Gastrocnemius medialis (tissue), 4 donors: Measurements from ENCODE around the gene FGFR4. TPM values are rescaled to one million over a fixed set of nuclear protein-coding genes. Genes with fewer than 3 reads are reported as not detected.

Source experiments
- ATAC-seq, 2 donors: fragments of 150-250 bp; one replicate each; pipeline ENCODE4 v1.9.1; 2016
- DNase-seq, 2 donors: peaks; one replicate each; pipeline ENCODE4 v3.0.0-alpha.2; 2019
- H3K27ac ChIP-seq, 4 donors: fragments of 200-600 bp; sonication (generic); 1 replicate in 1 of 4; 2 replicates in 3 of 4; pipeline ENCODE4 v1.5.1; 2016 to 2018; ENCODE audit warnings: mild to moderate bottlenecking in 2 of 4, moderate library complexity in 1 of 4
- H3K27me3 ChIP-seq, 3 donors: fragments of 200-600 bp; sonication (generic) in 2 of 3; 1 replicate in 1 of 3; 2 replicates in 2 of 3; pipeline versions ENCODE4 v1.5.1 to v1.6.0; 2016 to 2019; ENCODE audit warnings: mild to moderate bottlenecking in 1 of 3, moderate library complexity in 1 of 3
- H3K36me3 ChIP-seq, 2 donors: fragments of 200-600 bp; sonication (generic) in 1 of 2; one replicate each; pipeline ENCODE4 v1.5.1; 2017 to 2018
- H3K4me1 ChIP-seq, 2 donors: fragments of 200-600 bp; sonication (generic) in 1 of 2; one replicate each; pipeline ENCODE4 v1.5.1; 2016 to 2017; ENCODE audit warnings: mild to moderate bottlenecking in 2 of 2
- H3K4me3 ChIP-seq, 4 donors: fragments of 200-600 bp; sonication (generic) in 3 of 4; 1 replicate in 1 of 4; 2 replicates in 3 of 4; pipeline ENCODE4 v1.5.1; 2016 to 2019; ENCODE audit warnings: mild to moderate bottlenecking in 2 of 4
- H3K9me3 ChIP-seq, 3 donors: fragments of 200-600 bp; sonication (generic) in 2 of 3; 1 replicate in 1 of 3; 2 replicates in 2 of 3; pipeline ENCODE4 v1.5.1; 2016 to 2019
- POLR2A ChIP-seq, 2 donors: fragments of 450-650 bp; IDR thresholded peaks; one replicate each; pipeline ENCODE4 v1.6.1; 2017; ENCODE audit warnings: antibody characterized with exemption in 2 of 2, mild to moderate bottlenecking in 2 of 2, moderate library complexity in 2 of 2
- in situ Hi-C, 4 donors: fragments of 200-750 bp; cut with MboI; loops; one replicate each; pipeline versions ENCODE4 v1.15.0 to v1.8.0; 2017; ENCODE audit warnings: low sequenced_read_pairs in 4 of 4
- intact Hi-C: fragments of 100-400 bp; cut with DNase I; formaldehyde crosslinking; loops from one replicate; pipeline ENCODE4 v1.15.1; 2023; ENCODE audit warnings: low total_unique reads
- total RNA-seq, 4 donors: library from RNA; depleted of rRNA; stranded (reverse); fragments of >200 nt; gene quantifications; one replicate each; pipeline versions ENCODE4 v1.1.0 to v1.2.3, GENCODE V29; 2016
- TF ChIP-seq, protein P1 (sequence below), 5 experiments: fragments of 450-650 bp in 3 of 5; fragments of 200-600 bp in 2 of 5; sonication (generic) in 2 of 5; IDR thresholded peaks in 4 of 5; conservative IDR thresholded peaks in 1 of 5; 1 replicate in 4 of 5; 2 replicates in 1 of 5; pipeline ENCODE4 v1.5.1; 2016 to 2019; ENCODE audit warnings: antibody characterized with exemption in 5 of 5, mild to moderate bottlenecking in 3 of 5, moderate library complexity in 3 of 5

The FGFR4 gene
- total RNA-seq, 4 donors from 2014 or later, result 0.56 to 5.0 (median 2.5) TPM

DNA sequence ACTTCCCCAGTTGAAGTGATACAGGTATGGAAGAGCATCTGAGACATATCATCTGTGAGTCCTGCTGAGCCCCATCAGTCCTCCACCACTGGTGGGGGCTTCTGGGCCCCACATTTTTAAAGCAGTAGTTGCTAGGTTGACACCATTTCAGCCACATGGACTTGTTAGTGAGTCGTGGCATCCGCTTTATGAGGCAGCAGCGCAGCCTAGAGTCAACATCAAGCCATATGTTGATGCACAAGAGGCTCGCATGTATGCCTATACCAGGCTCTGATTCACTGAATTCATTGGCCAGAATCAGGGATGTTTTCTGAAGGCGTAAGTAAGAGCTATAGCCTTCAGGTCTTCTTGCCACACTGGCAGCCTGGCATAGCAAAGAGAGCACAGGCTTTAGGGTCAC is 37.4 kb upstream of the FGFR4 start:
- Histone ChIP-seq H3K9me3 (no peaks in the 10 kb centered on the region), H3K27ac (no peak overlapping the region), H3K36me3 (peaks cover 0 to 67% of the 10 kb centered on the region in 2 donors), H3K4me3 (no peak overlapping the region), H3K27me3 (no peaks in the 10 kb centered on the region), H3K4me1 (no peaks in the 10 kb centered on the region)
- TF ChIP-seq, protein P1, sequence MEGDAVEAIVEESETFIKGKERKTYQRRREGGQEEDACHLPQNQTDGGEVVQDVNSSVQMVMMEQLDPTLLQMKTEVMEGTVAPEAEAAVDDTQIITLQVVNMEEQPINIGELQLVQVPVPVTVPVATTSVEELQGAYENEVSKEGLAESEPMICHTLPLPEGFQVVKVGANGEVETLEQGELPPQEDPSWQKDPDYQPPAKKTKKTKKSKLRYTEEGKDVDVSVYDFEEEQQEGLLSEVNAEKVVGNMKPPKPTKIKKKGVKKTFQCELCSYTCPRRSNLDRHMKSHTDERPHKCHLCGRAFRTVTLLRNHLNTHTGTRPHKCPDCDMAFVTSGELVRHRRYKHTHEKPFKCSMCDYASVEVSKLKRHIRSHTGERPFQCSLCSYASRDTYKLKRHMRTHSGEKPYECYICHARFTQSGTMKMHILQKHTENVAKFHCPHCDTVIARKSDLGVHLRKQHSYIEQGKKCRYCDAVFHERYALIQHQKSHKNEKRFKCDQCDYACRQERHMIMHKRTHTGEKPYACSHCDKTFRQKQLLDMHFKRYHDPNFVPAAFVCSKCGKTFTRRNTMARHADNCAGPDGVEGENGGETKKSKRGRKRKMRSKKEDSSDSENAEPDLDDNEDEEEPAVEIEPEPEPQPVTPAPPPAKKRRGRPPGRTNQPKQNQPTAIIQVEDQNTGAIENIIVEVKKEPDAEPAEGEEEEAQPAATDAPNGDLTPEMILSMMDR (IDR thresholded peaks at IDR 0.05 in 4 of 5, conservative IDR thresholded peaks at IDR 0.05 in 1 of 5), result no peak
- DNase-seq, result no peak
- in situ Hi-C loops, result no loop called here
- intact Hi-C loops, result no loop called here
- no peak for ATAC-seq

DNA sequence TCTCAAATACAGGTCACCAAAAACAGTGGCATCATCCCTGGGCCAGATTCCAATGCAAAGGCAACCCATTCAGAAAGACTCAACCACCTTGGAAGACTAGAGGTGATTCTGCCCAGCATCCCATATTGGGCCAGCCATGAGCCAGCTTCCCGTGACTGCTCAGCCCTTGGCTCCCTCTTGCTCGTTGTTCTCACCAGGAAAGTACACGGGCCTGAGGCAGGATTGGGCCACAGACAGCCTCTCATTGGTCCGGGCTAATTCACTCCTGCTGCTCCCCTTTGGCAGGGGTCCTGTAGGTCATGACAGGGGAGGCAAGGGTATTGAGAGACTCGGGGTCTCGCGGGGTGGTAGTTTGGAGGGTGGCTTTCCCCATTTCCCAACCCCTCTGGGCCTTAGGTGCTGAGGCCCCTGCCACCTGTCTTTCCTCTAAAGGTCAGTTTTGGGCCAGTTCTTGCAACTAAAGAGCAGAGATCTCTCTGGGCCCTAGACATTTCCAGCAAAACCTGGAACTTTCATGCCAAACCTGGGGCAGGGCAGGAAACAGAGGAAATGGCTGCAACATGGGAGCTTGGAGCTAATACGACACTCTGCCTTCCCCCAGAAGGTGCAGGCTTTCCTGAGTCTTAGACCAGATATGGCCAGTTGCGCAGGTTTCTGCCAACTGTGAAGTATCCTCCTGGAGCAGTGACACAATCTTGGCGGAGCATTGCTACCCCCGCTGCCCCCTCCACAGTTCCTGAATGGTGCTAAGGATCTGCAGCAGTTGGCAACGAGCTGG is 22.0 kb upstream of the FGFR4 start:
- Histone ChIP-seq H3K9me3 (no peaks in the 10 kb centered on the region), H3K27ac (no peak overlapping the region), H3K4me1 (no peaks in the 10 kb centered on the region), H3K4me3 (no peak overlapping the region), H3K36me3 (peaks cover 0 to 18% of the 10 kb centered on the region in 2 donors), H3K27me3 (no peaks in the 10 kb centered on the region)
- intact Hi-C loops (no loop called here), in situ Hi-C loops (no loop called here)
- TF ChIP-seq POLR2A (IDR thresholded peaks at IDR 0.05), result no peak
- TF ChIP-seq, protein P1 (IDR thresholded peaks at IDR 0.05 in 4 of 5, conservative IDR thresholded peaks at IDR 0.05 in 1 of 5), result no peak
- ATAC-seq, result no peak
- no peak for DNase-seq

DNA sequence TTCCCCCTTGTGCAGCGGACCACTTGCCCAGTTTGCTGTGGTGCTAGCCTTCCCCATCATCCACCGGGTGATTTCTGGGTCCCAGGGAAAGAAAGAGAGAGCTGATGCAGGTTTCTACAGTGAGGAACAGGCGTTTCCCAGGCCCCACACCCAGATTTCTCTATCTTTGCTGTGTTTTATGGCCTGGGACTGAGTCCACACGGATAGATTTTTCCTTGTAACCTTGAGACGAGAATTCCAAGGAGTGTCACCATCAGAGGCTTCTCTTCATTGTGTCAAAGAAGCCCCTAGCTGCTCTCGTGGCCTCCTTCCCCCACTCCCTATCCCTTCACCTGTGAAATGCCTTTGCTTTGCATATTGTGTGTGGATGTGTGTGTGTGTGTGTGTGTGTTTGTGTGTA is 21.2 kb upstream of the FGFR4 start:
- Histone ChIP-seq H3K27me3 (no peaks in the 10 kb centered on the region), H3K27ac (no peak overlapping the region), H3K9me3 (no peaks in the 10 kb centered on the region), H3K4me3 (no peak overlapping the region), H3K36me3 (peaks cover 0 to 18% of the 10 kb centered on the region in 2 donors), H3K4me1 (no peaks in the 10 kb centered on the region)
- intact Hi-C loops, result no loop called here
- DNase-seq (no peak), ATAC-seq (no peak)
- in situ Hi-C loops, result no loop called here
- TF ChIP-seq POLR2A (IDR thresholded peaks at IDR 0.05), result no peak
- TF ChIP-seq, protein P1 (IDR thresholded peaks at IDR 0.05 in 4 of 5, conservative IDR thresholded peaks at IDR 0.05 in 1 of 5), result no peak

DNA sequence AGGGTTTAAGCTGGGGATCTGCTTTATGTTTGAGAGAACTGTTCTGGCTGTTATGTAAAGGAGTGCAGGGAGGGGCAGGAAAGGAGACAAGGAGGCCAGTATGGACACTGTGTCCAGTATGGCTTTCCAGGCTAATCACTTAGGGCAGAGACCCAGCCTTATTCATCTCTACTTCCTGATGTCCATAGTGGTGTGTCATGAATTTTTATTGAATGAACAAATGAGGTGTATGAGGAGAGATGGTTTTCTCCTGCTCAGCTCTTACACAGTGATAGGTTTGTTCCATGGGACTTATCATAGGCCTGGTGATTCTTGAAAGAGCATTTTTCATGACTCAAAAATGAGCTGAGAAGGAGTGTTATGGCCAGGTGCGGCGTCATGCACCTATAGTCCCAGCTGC is 20.5 kb upstream of the FGFR4 start:
- DNase-seq (no peak), ATAC-seq (no peak)
- H3K4me1 ChIP-seq, result no peaks in the 10 kb centered on the region
- H3K27me3 ChIP-seq, result no peaks in the 10 kb centered on the region
- TF ChIP-seq POLR2A (IDR thresholded peaks at IDR 0.05), result no peak
- TF ChIP-seq, protein P1 (IDR thresholded peaks at IDR 0.05 in 4 of 5, conservative IDR thresholded peaks at IDR 0.05 in 1 of 5), result no peak
- H3K4me3 ChIP-seq, result no peak overlapping the region
- H3K27ac ChIP-seq, result no peak overlapping the region
- H3K9me3 ChIP-seq, result no peaks in the 10 kb centered on the region
- peaks cover 0 to 18% of the 10 kb centered on the region in 2 donors for H3K36me3 ChIP-seq
- in situ Hi-C loops, result no loop called here
- intact Hi-C loops, result no loop called here

DNA sequence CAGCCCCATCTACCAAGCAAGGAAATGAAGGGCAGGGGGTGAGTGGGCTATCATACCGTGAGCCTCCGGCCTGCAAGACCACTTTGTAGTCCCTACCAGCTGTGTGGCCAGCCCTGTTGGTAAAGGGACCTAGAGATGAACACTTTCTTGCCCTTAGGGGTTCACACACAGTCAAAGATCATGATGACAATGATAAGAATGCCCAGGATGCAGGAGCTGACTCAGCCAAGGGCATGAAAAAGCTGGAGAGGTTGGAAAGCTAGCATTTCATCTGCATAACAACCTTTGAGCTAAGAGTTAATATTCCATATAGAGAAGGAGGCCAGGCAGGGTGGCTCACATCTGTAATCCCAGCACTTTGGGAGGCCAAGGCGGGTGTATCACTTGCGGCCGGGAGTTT is 19.2 kb upstream of the FGFR4 start:
- in situ Hi-C loops (no loop called here), intact Hi-C loops (no loop called here)
- peaks cover 0 to 18% of the 10 kb centered on the region in 2 donors for H3K36me3 ChIP-seq
- no peaks in the 10 kb centered on the region for H3K4me1 ChIP-seq
- DNase-seq (no peak), ATAC-seq (no peak)
- H3K9me3 ChIP-seq, result no peaks in the 10 kb centered on the region
- H3K27ac ChIP-seq, result no peak overlapping the region
- H3K27me3 ChIP-seq, result no peaks in the 10 kb centered on the region
- H3K4me3 ChIP-seq, result no peak overlapping the region
- TF ChIP-seq POLR2A (IDR thresholded peaks at IDR 0.05), result no peak
- TF ChIP-seq, protein P1 (IDR thresholded peaks at IDR 0.05 in 4 of 5, conservative IDR thresholded peaks at IDR 0.05 in 1 of 5), result no peak
